A673 (cell line): ENCODE data around the gene ATP10A. TPM values are rescaled to one million over a fixed set of nuclear protein-coding genes. Genes with fewer than 3 reads are reported as not detected.

Source experiments
- BruUV-seq: library from RNA; stranded (reverse); fragments of 400-500 nt; replicated peaks from 2 replicates; lab custom pipeline; 2021; lab: Mats Ljungman, UMichigan
- CTCF ChIA-PET: fragments of 300-600 bp; sonication (Branson Sonifier 250); formaldehyde crosslinking; loops from one replicate; lab custom pipeline; 2022; ENCODE audit warnings: antibody characterized with exemption; lab: Charles Lee
- POLR2A ChIA-PET: fragments of 300-600 bp; sonication (Branson Sonifier 250); formaldehyde crosslinking; loops from one replicate; lab custom pipeline; 2022; ENCODE audit warnings: antibody characterized with exemption; ENCODE audit not compliant: low non-redundant PET; lab: Charles Lee
- DNase-seq: peaks from one replicate; pipeline ENCODE4 v3.0.0-alpha.2; 2015; ENCODE audit warnings: low spot score
- H3K27ac ChIP-seq: fragments of 200-600 bp; sonication (generic); 2 replicates; pipeline ENCODE4 v1.5.1; 2016; ENCODE audit warnings: mixed run types, low read depth, mild to moderate bottlenecking, mixed read lengths, antibody characterized with exemption, low read length; ENCODE audit not compliant: poor library complexity, severe bottlenecking
- H3K27me3 ChIP-seq: fragments of 200-600 bp; sonication (generic); replicated peaks from 2 replicates; pipeline ENCODE4 v1.6.1; 2017; ENCODE audit warnings: mixed run types, low read depth, mild to moderate bottlenecking, mixed read lengths, antibody characterized with exemption, low read length; ENCODE audit not compliant: insufficient read depth, poor library complexity
- H3K36me3 ChIP-seq: fragments of 200-600 bp; sonication (generic); 2 replicates; pipeline ENCODE4 v1.6.1; 2016; ENCODE audit warnings: mixed run types, mild to moderate bottlenecking, mixed read lengths, antibody characterized with exemption, low read length; ENCODE audit not compliant: insufficient read depth, poor library complexity, severe bottlenecking
- H3K4me1 ChIP-seq: fragments of 200-600 bp; sonication (generic); 2 replicates; pipeline ENCODE4 v1.6.1; 2017; ENCODE audit warnings: mixed run types, mild to moderate bottlenecking, mixed read lengths, antibody characterized with exemption, low read length; ENCODE audit not compliant: insufficient read depth, poor library complexity, severe bottlenecking
- H3K4me3 ChIP-seq: fragments of 200-600 bp; sonication (generic); 2 replicates; pipeline ENCODE4 v1.5.1; 2016; ENCODE audit warnings: low read depth, mixed run types, mild to moderate bottlenecking, mixed read lengths, low read length; ENCODE audit not compliant: poor library complexity, severe bottlenecking
- H3K9me3 ChIP-seq: fragments of 200-600 bp; sonication (generic); 2 replicates; pipeline ENCODE4 v1.6.1; 2016; ENCODE audit warnings: mixed run types, low read depth, mild to moderate bottlenecking, mixed read lengths, antibody characterized with exemption, low read length; ENCODE audit not compliant: poor library complexity, severe bottlenecking
- EZH2 ChIP-seq: fragments of 200-600 bp; sonication (generic); IDR thresholded peaks from 2 replicates; pipeline ENCODE4 v1.6.1; 2017; ENCODE audit warnings: borderline replicate concordance, low read depth, mild to moderate bottlenecking, mixed read lengths, antibody characterized with exemption, low read length; ENCODE audit not compliant: poor library complexity, severe bottlenecking
- intact Hi-C: fragments of 100-400 bp; cut with micrococcal nuclease; formaldehyde crosslinking; loops from one replicate; pipeline ENCODE4 v1.10.0; 2022; ENCODE audit not compliant: unreplicated experiment
- total RNA-seq: library from RNA; stranded (reverse); gene quantifications from 2 replicates; pipeline ENCODE4 v1.2.3, GENCODE V29; 2021
- TF ChIP-seq, protein P1 (sequence below): fragments of 300-800, 200-600 bp; sonication (generic); conservative IDR thresholded peaks from 2 replicates; pipeline ENCODE4 v1.5.1; 2017; ENCODE audit warnings: low read depth, mild to moderate bottlenecking, antibody characterized with exemption, low read length, moderate library complexity, mixed read lengths

The ATP10A gene
- total RNA-seq, 1 experiment from 2014 or later: not detected

DNA sequence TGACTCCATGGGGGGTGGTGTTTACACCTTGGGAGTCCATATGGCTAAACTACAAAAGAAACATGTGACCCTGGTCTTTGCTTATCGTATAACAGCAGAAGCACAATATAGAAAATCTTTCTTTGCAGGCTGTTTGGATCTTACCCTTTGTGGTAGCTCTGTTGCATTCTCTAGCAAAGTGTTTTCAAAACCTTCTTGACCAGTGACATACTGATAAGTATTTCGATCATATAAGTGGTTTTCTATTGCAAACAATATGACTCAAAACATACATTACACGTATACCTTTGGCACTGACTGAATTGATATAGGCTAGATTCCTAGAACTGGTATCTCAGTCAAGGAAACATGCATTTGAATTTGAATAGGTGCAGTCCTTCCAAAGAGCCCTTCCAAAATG lies 24.7 kb upstream of the ATP10A start:
- Histone ChIP-seq H3K4me3 (no peak overlapping the region), H3K27me3 (no peaks in the 10 kb centered on the region), H3K9me3 (peaks cover 23% of the 10 kb centered on the region), H3K36me3 (no peaks in the 10 kb centered on the region), H3K4me1 (no peaks in the 10 kb centered on the region), H3K27ac (no peak overlapping the region)
- intact Hi-C loops: no loop called here
- DNase-seq: no peak
- no TSS peak for BruUV-seq
- TF ChIP-seq, protein P1, sequence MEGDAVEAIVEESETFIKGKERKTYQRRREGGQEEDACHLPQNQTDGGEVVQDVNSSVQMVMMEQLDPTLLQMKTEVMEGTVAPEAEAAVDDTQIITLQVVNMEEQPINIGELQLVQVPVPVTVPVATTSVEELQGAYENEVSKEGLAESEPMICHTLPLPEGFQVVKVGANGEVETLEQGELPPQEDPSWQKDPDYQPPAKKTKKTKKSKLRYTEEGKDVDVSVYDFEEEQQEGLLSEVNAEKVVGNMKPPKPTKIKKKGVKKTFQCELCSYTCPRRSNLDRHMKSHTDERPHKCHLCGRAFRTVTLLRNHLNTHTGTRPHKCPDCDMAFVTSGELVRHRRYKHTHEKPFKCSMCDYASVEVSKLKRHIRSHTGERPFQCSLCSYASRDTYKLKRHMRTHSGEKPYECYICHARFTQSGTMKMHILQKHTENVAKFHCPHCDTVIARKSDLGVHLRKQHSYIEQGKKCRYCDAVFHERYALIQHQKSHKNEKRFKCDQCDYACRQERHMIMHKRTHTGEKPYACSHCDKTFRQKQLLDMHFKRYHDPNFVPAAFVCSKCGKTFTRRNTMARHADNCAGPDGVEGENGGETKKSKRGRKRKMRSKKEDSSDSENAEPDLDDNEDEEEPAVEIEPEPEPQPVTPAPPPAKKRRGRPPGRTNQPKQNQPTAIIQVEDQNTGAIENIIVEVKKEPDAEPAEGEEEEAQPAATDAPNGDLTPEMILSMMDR: no peak
- TF ChIP-seq EZH2: no peak
- ChIA-PET POLR2A (no interaction called here), CTCF (no interaction called here)

DNA sequence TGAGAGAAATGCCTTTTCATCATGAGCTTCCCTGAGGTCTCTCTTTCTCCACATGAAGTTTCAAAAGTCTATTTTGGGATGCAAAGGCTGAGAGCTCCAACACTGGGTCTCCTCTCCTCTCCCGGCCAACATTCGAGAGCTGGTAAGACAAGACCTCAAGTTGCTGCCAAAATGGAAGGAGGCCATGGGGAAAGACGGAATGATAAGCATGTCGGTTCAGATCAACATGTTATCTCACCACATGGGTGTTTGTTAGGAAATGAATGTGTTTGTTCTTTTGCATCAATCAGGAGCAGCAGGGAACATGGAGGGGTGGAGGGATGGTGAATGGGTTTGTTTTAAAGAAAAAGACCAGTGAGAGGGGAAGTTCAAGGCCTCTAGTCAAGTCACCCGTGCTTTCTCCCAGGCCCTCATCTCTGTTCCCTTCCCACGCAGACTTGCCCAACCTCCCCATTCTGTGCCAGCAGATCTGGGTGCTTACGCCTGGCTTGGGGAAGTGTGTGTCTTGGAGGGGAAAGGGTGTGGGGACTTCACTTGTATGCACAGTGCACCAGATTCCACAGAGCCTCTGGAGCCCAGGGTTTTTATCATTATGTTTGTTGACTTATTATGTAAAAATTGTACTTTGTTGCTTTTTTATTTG lies 23.5 kb upstream of the ATP10A start:
- Histone ChIP-seq H3K27me3 (no peaks in the 10 kb centered on the region), H3K36me3 (no peaks in the 10 kb centered on the region), H3K4me1 (no peaks in the 10 kb centered on the region), H3K4me3 (no peak overlapping the region), H3K27ac (no peak overlapping the region), H3K9me3 (peaks cover 19% of the 10 kb centered on the region)
- no TSS peak for BruUV-seq
- intact Hi-C loops: no loop called here
- ChIA-PET POLR2A (no interaction called here), CTCF (no interaction called here)
- no peak for DNase-seq
- TF ChIP-seq, protein P1: no peak
- no peak for TF ChIP-seq EZH2

DNA sequence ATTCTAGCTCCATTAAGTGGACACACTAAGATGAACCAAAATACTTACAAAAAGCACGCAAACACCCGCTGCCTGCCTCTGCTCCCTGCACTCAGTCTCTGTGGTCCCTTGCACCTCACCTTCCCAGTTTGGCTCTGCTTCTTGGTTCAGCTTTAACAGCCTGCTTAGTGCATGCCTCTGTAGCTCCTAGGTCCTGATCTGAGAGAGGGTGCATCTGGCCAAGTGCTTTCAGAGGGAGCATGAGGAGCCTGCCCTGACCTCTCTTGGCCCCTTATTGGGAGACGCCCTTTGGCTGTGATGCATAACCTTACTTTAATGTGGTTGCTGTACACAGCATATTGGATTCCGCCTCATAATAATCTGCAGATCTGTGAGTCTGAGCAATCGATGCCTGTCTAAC lies 21.2 kb upstream of the ATP10A start:
- DNase-seq: no peak
- ChIA-PET CTCF (no interaction called here), POLR2A (no interaction called here)
- H3K4me3 ChIP-seq: no peak overlapping the region
- H3K4me1 ChIP-seq: no peaks in the 10 kb centered on the region
- intact Hi-C loops: no loop called here
- H3K9me3 ChIP-seq: peaks cover 17% of the 10 kb centered on the region
- no peaks in the 10 kb centered on the region for H3K27me3 ChIP-seq
- H3K27ac ChIP-seq: no peak overlapping the region
- H3K36me3 ChIP-seq: no peaks in the 10 kb centered on the region
- BruUV-seq: no TSS peak
- TF ChIP-seq, protein P1: no peak
- no peak for TF ChIP-seq EZH2
